Adipose tissue (tissue), 3 donors: ENCODE measurements around the gene SCUBE1. TPM values are rescaled to one million over a fixed set of nuclear protein-coding genes. Genes with fewer than 3 reads are reported as not detected.

Source experiments
- H3K27ac ChIP-seq: one replicate; pipeline ENCODE4 v1.5.1; 2013; ENCODE audit warnings: low read depth, low read length
- WGBS, 3 donors: extraction: QIAGEN DNeasy Blood & Tissue Kit; methylation state at CpG; one replicate each; pipeline ENCODE4 v1.1.7; 2013; 5-methylcytosine and 5-hydroxymethylcytosine counted together
- polyA plus RNA-seq, 3 donors: library from polyadenylated mRNA; stranded (reverse); fragments of 200-250 nt; gene quantifications; one replicate each; pipeline ENCODE4 v1.2.3, GENCODE V29; 2013
- donor health status: healthy with polysubstance abuse.
- donor health status: Bipolar disorder and iron deficiency.
- donor health status: healthy.

SCUBE1 gene
- under 1 TPM; 0.03 to 0.79 (median 0.28) TPM for polyA plus RNA-seq

GRCh38 chr22:43343262-43343669 is at the start of gene SCUBE1:
Gene SCUBE1 (minus strand): TSS chr22:43343372. CDS start chr22:43343261, 111 bp downstream.
- H3K27ac ChIP-seq: no peak within 1 kb of the TSS
- 1 to 2% (median 1%) methylated on average over 22 to 56 of the region's 56 CpGs for WGBS, 3 donors

GRCh38 chr22:43392385-43392989 is 49.3 kb upstream of the SCUBE1 start:
- H3K27ac ChIP-seq: no peak overlapping the region
- WGBS, 3 donors: 88 to 94% (median 92%) methylated on average over 9 of the region's 9 CpGs

- no peak overlapping the region for H3K27ac ChIP-seq
- 69 to 75% (median 74%) methylated on average over 3 of the region's 3 CpGs for WGBS, 3 donors
Observed at GRCh38 chr22:43391306-43391705, 48.1 kb upstream of the SCUBE1 start.

GRCh38 chr22:43390872-43391271 is 47.7 kb upstream of the SCUBE1 start:
- no peak overlapping the region for H3K27ac ChIP-seq
- 57 to 75% (median 62%) methylated on average over 4 of the region's 4 CpGs for WGBS, 3 donors

- no peak overlapping the region for H3K27ac ChIP-seq
- 85 to 88% (median 86%) methylated on average over 3 of the region's 3 CpGs for WGBS, 3 donors
Observed at GRCh38 chr22:43390166-43390565, 47.0 kb upstream of the SCUBE1 start.

GRCh38 chr22:43389227-43389836 is 46.2 kb upstream of the SCUBE1 start:
- 77 to 91% (median 83%) methylated on average over 8 of the region's 8 CpGs for WGBS, 3 donors

GRCh38 chr22:43388420-43388851 is 45.3 kb upstream of the SCUBE1 start:
- whole genome bisulfite sequencing, 3 donors: 4 to 8% (median 6%) methylated on average over 17 of the region's 17 CpGs
- no peak overlapping the region for H3K27ac ChIP-seq

More at GRCh38 chr22:43389227-43389836, 46.2 kb upstream of the SCUBE1 start:
- no peak overlapping the region for H3K27ac ChIP-seq

GRCh38 chr22:43387815-43388214 is 44.6 kb upstream of the SCUBE1 start:
- 49 to 61% (median 54%) methylated on average over 7 of the region's 7 CpGs for WGBS, 3 donors
- no peak overlapping the region for H3K27ac ChIP-seq

- 7 to 12% (median 7%) methylated on average over 19 to 20 of the region's 20 CpGs for WGBS, 3 donors
- no peak overlapping the region for H3K27ac ChIP-seq
Observed at GRCh38 chr22:43385770-43386641, 42.8 kb upstream of the SCUBE1 start.

- WGBS, 3 donors: 58 to 64% (median 59%) methylated on average over 5 of the region's 5 CpGs
- no peak overlapping the region for H3K27ac ChIP-seq
Observed at GRCh38 chr22:43384863-43385262, 41.7 kb upstream of the SCUBE1 start.

- 55 to 83% (median 56%) methylated on average over 6 of the region's 6 CpGs for WGBS, 3 donors
- no peak overlapping the region for H3K27ac ChIP-seq
Observed at GRCh38 chr22:43381693-43382092, 38.5 kb upstream of the SCUBE1 start.

GRCh38 chr22:43377896-43378704 is 34.9 kb upstream of the SCUBE1 start:
- WGBS, 3 donors: 10 to 30% (median 25%) methylated on average over 8 of the region's 8 CpGs
- H3K27ac ChIP-seq: no peak overlapping the region

- H3K27ac ChIP-seq: no peak overlapping the region
- 30 to 47% (median 46%) methylated on average over 10 of the region's 10 CpGs for WGBS, 3 donors
Observed at GRCh38 chr22:43377548-43377895, 34.4 kb upstream of the SCUBE1 start.

- H3K27ac ChIP-seq: no peak overlapping the region
- 22 to 64% (median 63%) methylated on average over 15 of the region's 15 CpGs for WGBS, 3 donors
Observed at GRCh38 chr22:43376765-43377547, 33.8 kb upstream of the SCUBE1 start.

- no peak overlapping the region for H3K27ac ChIP-seq
- WGBS, 3 donors: 69 to 89% (median 81%) methylated on average over 4 of the region's 4 CpGs
Observed at GRCh38 chr22:43375951-43376455, 32.8 kb upstream of the SCUBE1 start.

- WGBS, 3 donors: 13 to 35% (median 18%) methylated on average over 9 of the region's 9 CpGs
- no peak overlapping the region for H3K27ac ChIP-seq
Observed at GRCh38 chr22:43370036-43370435, 26.9 kb upstream of the SCUBE1 start.

- WGBS, 3 donors: 82 to 88% (median 83%) methylated on average over 6 of the region's 6 CpGs
- H3K27ac ChIP-seq: no peak overlapping the region
Observed at GRCh38 chr22:43365715-43366440, 22.7 kb upstream of the SCUBE1 start.
